ENCODE measurements around the gene AGAP1.

- TF ChIP-seq POLR2A (IDR thresholded peaks at IDR 0.05; ENCODE audit: low read depth, low read length) (no peak), POU2F2 (IDR thresholded peaks at IDR 0.05; ENCODE audit: low read depth, low read length) (no peak), TAF1 (IDR thresholded peaks at IDR 0.05; ENCODE audit: low read depth, low read length) (no peak), PAX5 (IDR thresholded peaks at IDR 0.05; ENCODE audit: insufficient read depth, low read length, severe bottlenecking) (no peak), SPI1 (IDR thresholded peaks at IDR 0.05; ENCODE audit: low read depth, low read length) (no peak)
These were observed 148.1 kb downstream of the AGAP1 start for GRCh38 chr2:235641956-235642355.
